ENCODE results near the gene DZIP1L.

The DZIP1L gene

DNA sequence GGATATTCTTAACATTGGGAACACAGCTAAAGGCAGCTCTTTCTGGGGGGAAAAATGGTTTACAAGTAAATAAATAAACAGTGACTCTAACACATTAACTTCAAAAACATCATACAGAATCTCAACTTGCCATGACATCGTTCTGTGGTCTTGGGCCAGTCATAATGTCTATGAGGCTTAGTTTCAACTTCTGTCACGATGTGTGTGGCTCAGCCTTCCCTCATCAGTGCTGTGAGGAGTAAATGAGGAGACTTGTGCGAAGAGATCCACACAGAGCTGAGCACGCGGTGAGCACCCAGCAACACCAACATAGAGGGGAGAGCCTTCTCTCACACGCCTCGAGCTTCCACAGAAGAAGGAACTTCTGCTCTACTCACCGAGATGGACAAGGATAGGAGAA lies 49.0 kb downstream of the DZIP1L start:
- DNase-seq, result no peak

DNA sequence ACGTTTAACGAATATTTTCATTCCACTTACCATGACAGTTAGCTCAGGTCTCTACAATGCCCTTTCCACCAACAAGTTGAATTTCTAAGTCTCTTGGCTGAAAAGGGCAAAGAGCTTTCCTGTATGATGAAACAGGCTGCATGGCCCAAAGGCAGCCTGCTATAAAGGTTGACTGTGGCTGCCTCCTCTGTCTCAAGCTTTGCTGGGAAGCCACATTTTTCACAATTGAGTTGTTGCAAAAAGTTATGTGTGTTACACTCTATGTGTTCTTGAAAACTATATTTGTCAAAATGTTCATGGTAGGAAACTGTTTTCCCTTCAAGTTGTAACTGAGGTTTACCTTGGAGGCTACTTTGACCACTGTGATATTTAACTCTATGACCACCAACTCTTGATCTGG lies 49.5 kb downstream of the DZIP1L start:
- DNase-seq, result no peak

DNA sequence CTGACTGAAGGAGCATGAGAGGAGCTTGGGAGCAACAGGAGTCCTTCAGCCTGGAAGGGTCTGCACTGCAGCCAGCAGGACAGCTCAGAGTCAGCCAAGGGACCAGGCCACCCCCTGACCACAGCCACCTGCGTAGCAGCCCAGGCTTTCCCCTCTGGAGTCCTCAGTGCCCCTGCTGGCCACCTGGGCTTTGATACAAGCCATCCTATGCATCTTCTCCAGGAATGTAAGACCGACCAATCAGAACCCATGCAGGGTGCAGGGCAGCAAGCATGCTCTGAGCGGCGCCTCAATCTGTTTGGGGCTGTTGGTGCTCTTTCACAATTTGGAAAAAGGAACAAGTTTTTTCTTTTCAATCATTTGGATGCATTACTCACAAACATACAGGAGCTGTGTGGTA lies 52.0 kb downstream of the DZIP1L start:
- DNase-seq, result no peak

- no peak for DNase-seq
These were observed 52.8 kb downstream of the DZIP1L start for GRCh38 chr3:138062626-138063025.

DNA sequence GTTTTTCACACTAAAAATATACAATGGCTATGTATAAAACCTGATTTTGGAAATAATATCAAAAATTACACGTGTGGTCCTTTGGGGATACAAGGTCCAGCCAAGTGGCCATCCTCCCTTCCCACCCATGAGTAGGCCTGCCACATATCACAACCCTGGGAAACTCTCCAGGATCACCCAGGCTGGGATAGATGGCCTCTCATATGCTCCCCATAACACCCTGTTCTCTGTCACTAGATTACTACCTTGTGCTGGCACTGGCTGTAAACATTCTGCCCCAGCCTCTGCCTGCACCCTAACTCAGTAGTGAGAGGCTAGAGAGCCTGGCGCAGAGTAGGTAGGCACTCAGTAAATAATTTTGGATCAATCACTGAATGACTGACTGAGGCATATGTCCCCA lies 53.4 kb downstream of the DZIP1L start:
- DNase-seq, result no peak

GRCh38 chr3:138060792-138061191 lies 54.6 kb downstream of the DZIP1L start:
- no peak for DNase-seq

- DNase-seq, result no peak
These were observed 56.1 kb downstream of the DZIP1L start for GRCh38 chr3:138059261-138059660.

GRCh38 chr3:138057384-138057783 lies 58.0 kb downstream of the DZIP1L start:
- DNase-seq, result no peak

GRCh38 chr3:138054057-138054456 lies 61.4 kb downstream of the DZIP1L start:
- no peak for DNase-seq

- DNase-seq, result no peak
These were observed 63.2 kb downstream of the DZIP1L start for GRCh38 chr3:138051947-138052802.

GRCh38 chr3:138049157-138049919 lies 66.1 kb downstream of the DZIP1L start:
- no peak for DNase-seq

GRCh38 chr3:138047596-138048158 lies 67.7 kb downstream of the DZIP1L start:
- DNase-seq, result no peak

- no peak for DNase-seq
These were observed 68.5 kb downstream of the DZIP1L start for GRCh38 chr3:138046955-138047354.

GRCh38 chr3:138046085-138046484 lies 69.3 kb downstream of the DZIP1L start:
- DNase-seq, result no peak

DNA sequence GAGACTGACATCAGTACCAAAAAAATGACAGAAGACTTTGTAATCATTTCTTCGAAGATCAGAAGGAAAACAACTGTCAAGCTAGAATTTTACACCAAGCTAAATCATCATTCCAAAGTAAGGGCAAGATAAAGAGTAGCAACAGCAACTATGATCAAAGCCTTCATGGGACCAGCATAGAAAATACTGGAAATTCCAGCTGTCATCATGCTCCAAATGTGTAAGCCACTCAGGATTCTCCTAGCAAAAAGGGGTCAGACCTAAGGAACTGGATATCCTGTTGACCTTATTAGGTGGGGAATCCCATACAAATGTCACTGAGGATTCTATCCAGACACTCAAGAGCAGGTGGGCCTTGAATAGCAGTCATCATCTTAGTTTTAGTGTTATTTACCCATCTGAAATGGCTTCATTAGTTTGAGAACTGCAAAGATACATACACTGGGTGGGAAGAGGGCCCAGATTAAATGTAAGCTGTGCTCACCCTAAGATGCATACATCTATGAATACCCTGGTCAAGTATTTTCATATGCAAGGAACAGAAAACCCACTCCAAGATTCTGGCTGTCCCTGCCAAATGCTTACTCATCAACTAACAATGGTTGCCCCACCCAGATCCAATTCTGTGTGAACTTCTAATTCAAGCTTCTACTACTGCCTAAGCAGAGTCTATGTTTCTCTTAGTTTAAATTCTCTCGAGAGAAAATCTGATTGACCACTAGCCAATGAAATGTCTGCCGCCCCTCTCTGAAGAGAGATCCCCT lies 72.0 kb downstream of the DZIP1L start:
- no peak for DNase-seq

DNA sequence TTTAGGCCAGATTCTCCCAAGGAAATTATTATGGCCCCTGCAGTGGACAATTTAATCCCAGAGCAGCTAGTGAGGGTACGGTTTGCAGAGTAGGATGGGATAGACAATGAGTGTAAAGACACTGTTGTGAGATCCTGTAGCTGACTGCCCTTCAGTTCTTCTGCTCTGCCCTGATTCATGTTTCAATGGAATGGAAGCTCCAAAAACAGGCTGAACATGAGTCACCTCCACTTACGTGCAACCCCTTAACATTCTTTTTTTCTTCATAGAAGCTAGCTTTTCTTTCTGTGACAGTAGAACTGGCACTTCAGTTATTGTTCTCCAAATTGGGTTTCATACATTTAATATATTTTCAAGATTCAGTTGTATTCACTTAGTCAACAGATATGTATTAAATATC lies 73.4 kb downstream of the DZIP1L start:
- DNase-seq, result no peak

DNA sequence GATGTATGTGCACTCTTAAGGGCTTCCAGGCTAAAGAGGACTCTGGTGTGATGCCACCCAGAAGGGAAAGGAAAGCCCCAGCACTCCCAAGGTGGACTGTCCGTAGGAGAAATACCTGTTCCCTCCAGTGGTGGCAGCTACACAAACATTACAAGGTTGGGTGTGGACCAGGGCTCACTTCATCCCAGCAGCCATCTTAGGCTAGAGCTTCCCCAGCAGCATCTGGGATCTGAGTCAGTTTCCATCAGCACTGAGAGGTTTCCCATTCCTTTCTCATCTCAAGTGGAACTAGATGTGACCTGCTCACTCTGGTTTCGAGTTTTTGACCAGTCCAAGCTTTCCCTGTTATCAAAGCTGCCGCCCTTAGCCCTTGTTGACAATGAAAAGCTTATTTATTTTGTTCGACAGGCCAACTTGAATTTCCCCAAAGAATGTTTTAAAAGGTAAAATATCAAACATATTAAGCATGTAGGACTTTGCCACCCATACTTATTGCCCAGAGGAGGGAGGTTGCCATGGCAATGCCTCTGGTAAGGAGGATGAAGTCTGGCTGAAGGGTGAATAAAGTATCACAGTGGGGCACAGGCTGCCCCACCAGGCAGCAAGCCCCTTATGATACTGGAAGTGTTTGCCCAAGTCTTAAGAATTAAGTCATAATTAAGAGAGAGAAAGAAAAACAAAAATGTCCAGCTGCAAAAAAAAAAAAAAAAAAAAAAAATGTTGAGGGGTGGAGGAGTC lies 76.5 kb downstream of the DZIP1L start:
- no peak for DNase-seq

GRCh38 chr3:138036572-138036971 lies 78.8 kb downstream of the DZIP1L start:
- no peak for DNase-seq

- no peak for DNase-seq
These were observed 80.5 kb downstream of the DZIP1L start for GRCh38 chr3:138034918-138035317.

- no peak for DNase-seq
These were observed 82.2 kb downstream of the DZIP1L start for GRCh38 chr3:138033202-138033691.

- DNase-seq, result no peak
These were observed 82.8 kb downstream of the DZIP1L start for GRCh38 chr3:138032567-138032966.

GRCh38 chr3:138031536-138031935 lies 83.9 kb downstream of the DZIP1L start:
- DNase-seq, result no peak
